ENCODE data around the gene ZNF524.

DNA sequence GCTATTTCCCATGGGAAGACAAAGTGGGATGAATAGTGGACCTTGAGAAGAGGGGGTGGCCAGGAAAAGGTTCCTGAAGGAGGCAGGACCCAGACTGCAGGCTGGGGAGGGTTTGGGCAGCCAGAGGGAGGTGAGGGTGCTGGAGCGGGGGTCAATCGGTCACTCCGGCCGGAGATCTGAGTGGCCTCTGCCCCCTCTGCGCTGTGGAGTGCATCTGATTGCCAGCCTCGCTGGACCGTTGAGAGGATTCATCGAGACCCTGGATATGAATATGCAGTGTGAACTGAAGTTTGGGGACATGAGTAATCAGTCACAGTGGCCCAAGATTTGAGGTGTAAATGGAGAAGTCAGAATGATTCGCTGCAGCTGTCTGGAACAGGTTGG lies 35.2 kb downstream of the ZNF524 start:
- TF ChIP-seq, protein P1, sequence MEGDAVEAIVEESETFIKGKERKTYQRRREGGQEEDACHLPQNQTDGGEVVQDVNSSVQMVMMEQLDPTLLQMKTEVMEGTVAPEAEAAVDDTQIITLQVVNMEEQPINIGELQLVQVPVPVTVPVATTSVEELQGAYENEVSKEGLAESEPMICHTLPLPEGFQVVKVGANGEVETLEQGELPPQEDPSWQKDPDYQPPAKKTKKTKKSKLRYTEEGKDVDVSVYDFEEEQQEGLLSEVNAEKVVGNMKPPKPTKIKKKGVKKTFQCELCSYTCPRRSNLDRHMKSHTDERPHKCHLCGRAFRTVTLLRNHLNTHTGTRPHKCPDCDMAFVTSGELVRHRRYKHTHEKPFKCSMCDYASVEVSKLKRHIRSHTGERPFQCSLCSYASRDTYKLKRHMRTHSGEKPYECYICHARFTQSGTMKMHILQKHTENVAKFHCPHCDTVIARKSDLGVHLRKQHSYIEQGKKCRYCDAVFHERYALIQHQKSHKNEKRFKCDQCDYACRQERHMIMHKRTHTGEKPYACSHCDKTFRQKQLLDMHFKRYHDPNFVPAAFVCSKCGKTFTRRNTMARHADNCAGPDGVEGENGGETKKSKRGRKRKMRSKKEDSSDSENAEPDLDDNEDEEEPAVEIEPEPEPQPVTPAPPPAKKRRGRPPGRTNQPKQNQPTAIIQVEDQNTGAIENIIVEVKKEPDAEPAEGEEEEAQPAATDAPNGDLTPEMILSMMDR (IDR thresholded peaks at IDR 0.05): no peak
- no peak for TF ChIP-seq POLR2A (IDR thresholded peaks at IDR 0.05)

All from prostate gland (tissue), 2 donors.